ENCODE data around the gene NTN1. TPM values are rescaled to one million over a fixed set of nuclear protein-coding genes. Genes with fewer than 3 reads are reported as not detected.
"Not testable (repeated sequence)": the region's sequence is repeated elsewhere in the genome, so short reads cannot be mapped to it uniquely, and the experiment has no call there.

NTN1 gene
- total RNA-seq, 1 donor from 2014 or later, result 60.3 TPM

GRCh38 chr17:9104370-9105041 is 83.2 kb downstream of the NTN1 start:
- Histone ChIP-seq H3K9me3 (replicated peaks) (no peaks in the 10 kb centered on the region), H3K4me1 (peaks cover 35% of the 10 kb centered on the region), H3K36me3 (no peaks in the 10 kb centered on the region), H3K4me3 (peak overlapping the region; percentile 36), H3K27ac (replicated peaks) (peak overlapping the region; percentile 87), H3K27me3 (ENCODE audit: low read depth) (no peaks in the 10 kb centered on the region)
- intact Hi-C loops (cut with micrococcal nuclease), result no loop called here
- TF ChIP-seq, protein P1, sequence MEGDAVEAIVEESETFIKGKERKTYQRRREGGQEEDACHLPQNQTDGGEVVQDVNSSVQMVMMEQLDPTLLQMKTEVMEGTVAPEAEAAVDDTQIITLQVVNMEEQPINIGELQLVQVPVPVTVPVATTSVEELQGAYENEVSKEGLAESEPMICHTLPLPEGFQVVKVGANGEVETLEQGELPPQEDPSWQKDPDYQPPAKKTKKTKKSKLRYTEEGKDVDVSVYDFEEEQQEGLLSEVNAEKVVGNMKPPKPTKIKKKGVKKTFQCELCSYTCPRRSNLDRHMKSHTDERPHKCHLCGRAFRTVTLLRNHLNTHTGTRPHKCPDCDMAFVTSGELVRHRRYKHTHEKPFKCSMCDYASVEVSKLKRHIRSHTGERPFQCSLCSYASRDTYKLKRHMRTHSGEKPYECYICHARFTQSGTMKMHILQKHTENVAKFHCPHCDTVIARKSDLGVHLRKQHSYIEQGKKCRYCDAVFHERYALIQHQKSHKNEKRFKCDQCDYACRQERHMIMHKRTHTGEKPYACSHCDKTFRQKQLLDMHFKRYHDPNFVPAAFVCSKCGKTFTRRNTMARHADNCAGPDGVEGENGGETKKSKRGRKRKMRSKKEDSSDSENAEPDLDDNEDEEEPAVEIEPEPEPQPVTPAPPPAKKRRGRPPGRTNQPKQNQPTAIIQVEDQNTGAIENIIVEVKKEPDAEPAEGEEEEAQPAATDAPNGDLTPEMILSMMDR (IDR thresholded peaks at IDR 0.05; ENCODE audit: borderline replicate concordance), result peak; percentile 47
- DNase-seq, result peak; percentile 80

DNA sequence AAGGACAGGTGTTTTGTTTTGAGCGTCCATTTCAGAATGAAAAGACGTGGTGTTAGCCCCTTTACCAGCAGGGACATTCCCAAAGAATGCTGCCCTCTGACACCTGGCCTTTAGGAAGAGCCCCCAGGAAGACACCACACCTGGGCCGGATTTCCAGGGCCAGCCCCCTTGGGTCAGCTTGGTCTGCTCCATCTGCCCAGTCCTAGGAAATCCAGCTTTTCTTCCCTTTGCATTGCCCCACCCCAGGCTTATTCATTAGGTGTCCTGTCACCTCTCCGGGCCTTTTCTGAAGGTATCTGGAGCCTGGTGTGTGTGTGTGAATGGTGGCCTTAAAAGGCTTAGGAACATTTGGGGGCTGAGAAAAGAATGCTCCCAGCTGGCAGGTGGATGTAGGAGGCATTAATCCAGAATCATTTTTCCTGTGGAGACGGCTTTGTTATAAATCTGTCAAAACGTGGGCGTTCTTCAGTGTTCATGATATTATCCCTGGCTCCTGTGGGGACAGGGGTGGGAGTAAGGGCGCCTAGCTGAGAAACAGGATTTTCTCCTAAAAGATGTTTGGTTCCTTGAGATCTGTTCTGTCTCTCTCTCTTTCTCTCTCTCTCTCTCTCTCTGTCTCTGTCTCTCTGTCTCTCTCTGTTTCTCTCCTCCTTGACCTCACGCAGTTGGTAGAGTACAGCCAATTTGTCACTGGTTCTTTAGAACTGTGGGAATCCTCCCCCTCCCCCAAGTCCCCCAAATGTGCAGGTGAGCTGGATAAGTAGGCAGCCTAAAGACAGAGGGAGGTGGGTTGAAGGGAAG is 84.0 kb downstream of the NTN1 start:
- H3K9me3 ChIP-seq (replicated peaks), result no peaks in the 10 kb centered on the region
- H3K27me3 ChIP-seq (ENCODE audit: low read depth), result no peaks in the 10 kb centered on the region
- intact Hi-C loops (cut with micrococcal nuclease), result no loop called here
- H3K27ac ChIP-seq (replicated peaks), result peak overlapping the region; percentile 87
- peaks cover 34% of the 10 kb centered on the region for H3K4me1 ChIP-seq
- peak overlapping the region; percentile 36 for H3K4me3 ChIP-seq
- DNase-seq, result no peak
- H3K36me3 ChIP-seq, result no peaks in the 10 kb centered on the region
- TF ChIP-seq, protein P1 (IDR thresholded peaks at IDR 0.05; ENCODE audit: borderline replicate concordance), result no peak

DNA sequence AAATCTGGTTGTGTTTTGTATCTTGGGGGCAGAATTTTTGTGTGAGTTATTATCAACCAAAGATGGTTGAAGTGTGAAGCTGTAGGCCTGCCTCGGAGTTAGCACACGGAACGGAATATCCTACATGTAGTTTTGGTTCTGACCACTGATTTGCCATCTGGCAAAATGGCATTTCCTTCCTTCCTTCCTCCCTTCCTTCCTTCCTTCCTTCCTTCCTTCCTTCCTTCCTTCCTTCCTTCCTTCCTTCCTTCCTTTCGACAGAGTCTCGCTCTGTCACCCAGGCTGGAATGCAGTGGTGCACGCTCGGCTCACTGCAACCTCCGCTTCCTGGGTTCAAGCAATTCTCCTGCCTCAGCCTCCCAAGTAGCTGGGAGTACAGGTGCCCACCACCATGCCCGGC is 85.0 kb downstream of the NTN1 start:
- H3K9me3 ChIP-seq (replicated peaks); H3K27ac ChIP-seq (replicated peaks); H3K4me3 ChIP-seq; H3K27me3 ChIP-seq (ENCODE audit: low read depth); DNase-seq; intact Hi-C loops (cut with micrococcal nuclease); H3K36me3 ChIP-seq: not testable (repeated sequence)
- peaks cover 27% of the 10 kb centered on the region for H3K4me1 ChIP-seq

GRCh38 chr17:9107527-9107926 is 86.2 kb downstream of the NTN1 start:
- no peak for DNase-seq
- Histone ChIP-seq H3K27ac (replicated peaks) (no peak overlapping the region), H3K27me3 (ENCODE audit: low read depth) (no peaks in the 10 kb centered on the region), H3K4me3 (no peak overlapping the region), H3K9me3 (replicated peaks) (no peaks in the 10 kb centered on the region), H3K4me1 (peaks cover 21% of the 10 kb centered on the region), H3K36me3 (no peaks in the 10 kb centered on the region)
- intact Hi-C loops (cut with micrococcal nuclease), result no loop called here
- TF ChIP-seq, protein P1 (IDR thresholded peaks at IDR 0.05; ENCODE audit: borderline replicate concordance), result no peak

DNA sequence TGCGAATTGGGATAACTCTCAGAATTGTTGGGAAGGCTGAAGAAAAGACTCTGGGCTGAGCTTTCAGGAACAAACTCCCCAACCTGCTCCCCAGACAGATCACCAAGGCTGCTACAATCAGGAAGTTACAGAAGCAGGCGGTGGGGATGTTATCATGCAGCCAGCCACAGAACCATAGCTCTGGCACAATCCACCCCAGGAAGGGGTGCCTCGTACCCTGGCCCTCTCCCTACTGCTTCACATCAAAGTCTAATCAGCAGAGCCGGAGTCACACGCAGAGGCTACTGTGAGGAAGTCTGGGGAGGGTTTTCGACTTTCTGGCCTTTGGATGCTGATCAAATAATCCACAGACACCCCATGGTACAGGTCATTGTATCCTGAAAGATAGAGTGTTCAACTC is 86.8 kb downstream of the NTN1 start:
- Histone ChIP-seq H3K4me1 (peaks cover 21% of the 10 kb centered on the region), H3K27me3 (ENCODE audit: low read depth) (no peaks in the 10 kb centered on the region), H3K27ac (replicated peaks) (no peak overlapping the region), H3K36me3 (no peaks in the 10 kb centered on the region), H3K9me3 (replicated peaks) (no peaks in the 10 kb centered on the region), H3K4me3 (no peak overlapping the region)
- intact Hi-C loops (cut with micrococcal nuclease), result no loop called here
- DNase-seq, result no peak
- TF ChIP-seq, protein P1 (IDR thresholded peaks at IDR 0.05; ENCODE audit: borderline replicate concordance), result no peak

DNA sequence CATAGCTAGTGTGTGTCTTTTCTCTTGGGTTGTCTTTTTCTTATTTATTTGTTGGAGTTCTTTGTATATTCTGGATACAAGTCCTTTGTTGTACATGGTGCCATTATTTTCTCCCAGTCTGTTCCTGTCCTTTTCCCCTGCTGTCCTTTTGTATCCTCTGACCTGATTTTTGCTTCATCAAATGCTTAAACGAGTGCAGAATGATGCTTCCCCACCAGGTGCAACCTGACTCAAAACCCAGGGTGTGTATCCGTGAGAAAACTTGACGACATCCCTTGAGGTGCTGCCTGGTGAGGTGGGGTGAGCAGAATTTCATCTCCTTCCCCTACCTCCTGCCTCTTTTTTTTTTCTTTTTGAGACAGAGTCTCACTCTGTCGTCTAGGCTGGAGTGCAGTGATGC is 88.6 kb downstream of the NTN1 start:
- TF ChIP-seq, protein P1 (IDR thresholded peaks at IDR 0.05; ENCODE audit: borderline replicate concordance), result no peak
- intact Hi-C loops (cut with micrococcal nuclease), result no loop called here
- no peaks in the 10 kb centered on the region for H3K27me3 ChIP-seq (ENCODE audit: low read depth)
- no peak overlapping the region for H3K4me3 ChIP-seq
- no peak for DNase-seq
- H3K4me1 ChIP-seq, result peaks cover 11% of the 10 kb centered on the region
- H3K27ac ChIP-seq (replicated peaks), result no peak overlapping the region
- H3K36me3 ChIP-seq, result no peaks in the 10 kb centered on the region
- H3K9me3 ChIP-seq (replicated peaks), result no peaks in the 10 kb centered on the region

Measured in left ventricle myocardium inferior (tissue), 1 donor.